ENCODE results near the gene HIBCH.

The HIBCH gene

DNA sequence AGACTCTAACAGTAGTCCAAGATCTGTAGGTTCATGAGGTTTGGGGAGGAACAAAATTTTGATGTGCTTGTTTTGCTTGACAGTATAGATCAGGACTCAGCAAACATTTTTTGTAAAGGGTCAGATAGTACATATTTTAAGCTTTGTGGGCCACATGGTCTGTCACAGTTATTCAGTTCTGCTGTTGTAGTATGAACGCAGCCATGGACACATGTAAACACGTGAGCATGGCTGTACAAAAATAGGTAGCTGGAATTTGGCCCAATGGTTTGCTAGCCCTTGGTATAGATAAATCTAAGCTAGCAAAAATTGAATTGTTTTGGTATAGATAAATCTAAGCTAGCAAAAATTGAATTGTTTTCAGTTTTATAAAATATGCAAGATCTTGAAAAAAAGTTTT lies 120.5 kb downstream of the HIBCH start:
- no peak for TF ChIP-seq CTCF (IDR thresholded peaks at IDR 0.05)

DNA sequence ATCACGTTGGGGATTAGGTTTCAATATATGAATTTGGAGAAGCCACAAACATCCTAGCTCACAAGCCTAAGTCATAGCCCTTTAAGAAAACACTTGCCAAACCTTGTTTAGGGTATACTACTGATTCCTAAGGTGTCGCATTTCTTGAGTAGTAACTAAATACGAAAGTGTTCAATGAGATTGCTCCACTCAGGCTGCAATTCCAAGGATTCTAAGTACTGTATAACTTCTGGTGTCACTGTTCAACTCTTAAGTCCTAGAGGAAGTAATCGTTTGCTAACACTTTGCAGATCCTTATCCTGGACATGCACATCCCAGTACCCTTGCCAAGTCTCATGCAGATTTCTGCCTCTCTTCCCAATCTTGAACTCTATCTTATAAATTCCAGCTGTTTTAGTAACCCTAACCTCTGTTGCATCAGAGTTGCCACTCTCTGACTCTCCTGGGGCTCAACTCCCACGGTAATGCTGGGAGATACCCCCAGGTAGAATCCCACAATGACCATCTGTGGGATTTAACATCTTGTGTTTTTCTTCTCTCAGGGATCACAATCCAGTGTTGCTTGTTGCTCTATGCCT lies 122.4 kb downstream of the HIBCH start:
- no peak for TF ChIP-seq CTCF (IDR thresholded peaks at IDR 0.05)

- no peak for TF ChIP-seq CTCF (IDR thresholded peaks at IDR 0.05)
Observed at GRCh38 chr2:190190507-190191162, 129.0 kb downstream of the HIBCH start.

DNA sequence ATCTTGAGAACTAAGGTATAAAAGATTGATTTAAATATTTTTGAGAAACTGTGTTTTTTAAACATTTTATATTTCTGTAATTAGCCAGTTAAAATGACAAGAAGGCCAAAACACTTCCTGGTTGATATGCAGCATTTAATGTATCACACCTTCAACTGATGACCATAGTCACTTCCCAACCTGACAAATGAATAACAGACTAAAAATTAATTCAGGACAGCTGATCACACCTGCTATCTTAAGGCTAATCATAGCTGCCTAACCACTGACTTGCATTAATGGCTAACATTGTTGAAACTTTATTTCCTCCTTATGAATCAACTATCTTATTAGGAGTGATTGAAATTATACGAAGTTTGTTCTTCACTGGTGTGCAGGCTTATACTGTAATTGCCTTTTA lies 131.3 kb downstream of the HIBCH start:
- TF ChIP-seq CTCF (IDR thresholded peaks at IDR 0.05): no peak

GRCh38 chr2:190186238-190186637 lies 133.4 kb downstream of the HIBCH start:
- TF ChIP-seq CTCF (IDR thresholded peaks at IDR 0.05): no peak

GRCh38 chr2:190185380-190185779 lies 134.2 kb downstream of the HIBCH start:
- no peak for TF ChIP-seq CTCF (IDR thresholded peaks at IDR 0.05)

DNA sequence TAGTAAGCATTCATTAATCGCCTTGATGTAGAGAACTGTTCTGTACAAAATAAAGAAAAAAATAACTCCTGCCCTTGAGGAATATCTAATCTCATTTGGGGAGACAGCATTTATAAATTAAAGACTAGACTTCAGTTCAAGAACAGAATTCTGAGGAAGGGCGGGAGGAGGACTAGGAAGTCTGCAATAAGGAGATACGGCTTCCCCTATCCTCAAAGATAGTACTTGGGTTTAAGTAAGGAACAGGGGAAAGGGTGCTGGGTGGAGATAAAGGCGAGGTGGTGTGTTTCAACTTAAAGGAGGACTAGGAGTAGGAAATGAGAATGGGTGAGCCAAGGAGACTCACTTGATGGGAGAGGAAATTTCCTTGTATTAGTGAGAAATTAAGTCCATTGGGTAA lies 135.2 kb downstream of the HIBCH start:
- TF ChIP-seq CTCF (IDR thresholded peaks at IDR 0.05): no peak

DNA sequence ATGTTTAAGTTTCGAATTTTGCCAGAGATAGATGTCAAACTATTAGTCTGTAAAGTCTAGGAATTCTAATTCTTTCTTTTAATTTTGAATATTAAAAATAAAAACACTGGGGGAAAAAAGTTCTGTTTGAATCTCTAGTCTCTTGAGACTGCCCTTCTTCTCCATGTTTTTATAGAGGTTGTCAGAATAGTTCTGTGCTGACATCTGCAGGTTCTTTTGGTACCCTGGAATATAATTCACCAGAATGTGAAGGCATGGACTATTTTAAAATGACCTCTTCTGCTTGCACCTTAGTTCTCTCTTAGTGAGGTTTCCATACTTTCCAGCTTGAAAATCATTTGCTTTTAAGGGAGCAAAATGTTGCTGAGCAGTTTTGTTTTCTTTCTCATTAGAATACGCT lies 136.1 kb downstream of the HIBCH start:
- no peak for TF ChIP-seq CTCF (IDR thresholded peaks at IDR 0.05)
